ENCODE measurements around the gene ADGRG7. TPM values are rescaled to one million over a fixed set of nuclear protein-coding genes. Genes with fewer than 3 reads are reported as not detected.

Gene ADGRG7
- total and polyA plus RNA-seq, 9 of the 15 experiments (the other 6 are each of a cell fraction or from before 2014, with no cell fraction given), result 0.03 TPM; not detected in 7

- no peak for FAIRE-seq
- H4K20me1 ChIP-seq (replicated peaks; ENCODE audit: control insufficient read depth, insufficient read depth, low read length), result no peaks in the 10 kb centered on the region
- H3K9ac ChIP-seq (ENCODE audit: insufficient read depth in 1 of 2, low read depth in 2 of 2, low read length in 2 of 2), result no peak overlapping the region
- ATAC-seq, result no peak
- H3K27me3 ChIP-seq (ENCODE audit: control insufficient read depth in 2 of 2, insufficient read depth in 2 of 2, low read length in 2 of 2), result no peaks in the 10 kb centered on the region
- no peak for DNase-seq (ENCODE audit: extremely low read depth in 1 of 4, low spot score in 3 of 4)
- no peaks in the 10 kb centered on the region for H3K79me2 ChIP-seq (ENCODE audit: control insufficient read depth, insufficient read depth, low read length)
- no peaks in the 10 kb centered on the region for H3K9me1 ChIP-seq (ENCODE audit: control insufficient read depth, insufficient read depth, low read length)
- BruUV-seq (replicated peaks), result no TSS peak
- no peaks in the 10 kb centered on the region for H3K9me3 ChIP-seq (replicated peaks; ENCODE audit: control insufficient read depth, insufficient read depth, low read depth, low read length)
- no peaks in the 10 kb centered on the region for H3K4me1 ChIP-seq (replicated peaks in 1 of 2; ENCODE audit: control insufficient read depth in 2 of 2, insufficient read depth in 2 of 2, low read length in 2 of 2)
- WGBS (ENCODE audit: insufficient coverage, low coverage, missing lambda C conversion rate), result 30% methylated on average over 3 of the region's 3 CpGs
- H3K4me2 ChIP-seq (ENCODE audit: insufficient read depth, low read length), result no peak overlapping the region
- CTCF ChIA-PET (ENCODE audit: low intra/inter-chr PET ratio), result no interaction called here
- TF ChIP-seq FOXA3 (CRISPR knock-in tag; conservative IDR thresholded peaks at IDR 0.05 in 1 of 2, IDR thresholded peaks at IDR 0.05 in 1 of 2), result no peak
- no peak for TF ChIP-seq DLX4 (CRISPR knock-in tag; IDR thresholded peaks at IDR 0.05)
- no peak for TF ChIP-seq KDM4B (IDR thresholded peaks at IDR 0.05; ENCODE audit: borderline replicate concordance in 2 of 2, low read depth in 1 of 2)
- TF ChIP-seq IFI16 (CRISPR knock-in tag; IDR thresholded peaks at IDR 0.05), result no peak
- TF ChIP-seq BHLHE40 (IDR thresholded peaks at IDR 0.05; ENCODE audit: low read length), result no peak
- no peak for TF ChIP-seq ETS2 (tag; IDR thresholded peaks at IDR 0.05; ENCODE audit: borderline replicate concordance, poor library complexity, severe bottlenecking)
- no peak for TF ChIP-seq RNF2 (IDR thresholded peaks at IDR 0.05)
- TF ChIP-seq ZNF655 (CRISPR knock-in tag; IDR thresholded peaks at IDR 0.05), result no peak
- TF ChIP-seq ZNF583 (CRISPR knock-in tag; IDR thresholded peaks at IDR 0.05), result no peak
- no peak for TF ChIP-seq ZNF239 (CRISPR knock-in tag; IDR thresholded peaks at IDR 0.05)
- no peak for TF ChIP-seq DIDO1 (tag; IDR thresholded peaks at IDR 0.05; ENCODE audit: low read depth)
- TF ChIP-seq ZNF507 (tag; conservative IDR thresholded peaks at IDR 0.05), result no peak
- TF ChIP-seq CBFB (CRISPR knock-in tag; IDR thresholded peaks at IDR 0.05), result no peak
- no peak for TF ChIP-seq SMAD3 (CRISPR knock-in tag; conservative IDR thresholded peaks at IDR 0.05)
- no peak for TF ChIP-seq TBL1XR1 (IDR thresholded peaks at IDR 0.05; ENCODE audit: low read length in 2 of 2)
- TF ChIP-seq RBM22 (IDR thresholded peaks at IDR 0.05; ENCODE audit: low read depth, low read length, poor library complexity, severe bottlenecking), result no peak
- no peak for TF ChIP-seq KDM5B (IDR thresholded peaks at IDR 0.05; ENCODE audit: insufficient replicate concordance, low read depth, low read length)
- TF ChIP-seq DPF2 (IDR thresholded peaks at IDR 0.05), result no peak
- TF ChIP-seq ZBTB7A (IDR thresholded peaks at IDR 0.05; ENCODE audit: borderline replicate concordance, control insufficient read depth, low read depth, low read length), result no peak
- no peak for TF ChIP-seq TAF15 (IDR thresholded peaks at IDR 0.05; ENCODE audit: low read depth, low read length)
- no peak overlapping the region for H3K27ac ChIP-seq (ENCODE audit: extremely low read depth, low read depth, low read length)
- POLR2A ChIA-PET, result no interaction called here
- no peak overlapping the region for H3K4me3 ChIP-seq
- intact Hi-C loops (cut with micrococcal nuclease) (no loop called here), in situ Hi-C loops (cut with MboI) (no loop called here)
- no peaks in the 10 kb centered on the region for H3K36me3 ChIP-seq (ENCODE audit: control insufficient read depth, insufficient read depth, low read length)
- H2AFZ ChIP-seq (ENCODE audit: low read depth, low read length), result no peak overlapping the region
These were observed 86.8 kb downstream of the ADGRG7 start for GRCh38 chr3:100696161-100696560.
